HepG2 (cell line): ENCODE measurements around the gene ITGAE. TPM values are rescaled to one million over a fixed set of nuclear protein-coding genes. Genes with fewer than 3 reads are reported as not detected.

Experiments
- BCL6 ChIP-seq: IDR thresholded peaks from 2 replicates; pipeline ENCODE4 v1.6.1; 2016; ENCODE audit warnings: missing genetic modification reagents, missing compliant biosample characterization
- ISX ChIP-seq: sonication (generic); formaldehyde crosslinking; conservative IDR thresholded peaks from 2 replicates; pipeline ENCODE4 v1.5.0; 2020; ENCODE audit warnings: missing genetic modification reagents
- KDM4B ChIP-seq: sonication (generic); formaldehyde crosslinking; IDR thresholded peaks from 2 replicates; pipeline ENCODE4 v1.4.0; 2020; ENCODE audit warnings: missing genetic modification reagents
- KLF15 ChIP-seq: sonication (generic); formaldehyde crosslinking; IDR thresholded peaks from 2 replicates; pipeline ENCODE4 v1.8.1; 2023; ENCODE audit warnings: borderline replicate concordance, mild to moderate bottlenecking, inconsistent platforms, missing genetic modification reagents, mixed read lengths
- KLF16 ChIP-seq, 2 experiments: sonication (generic) in 1 of 2; formaldehyde crosslinking in 1 of 2; IDR thresholded peaks; 2 replicates each; pipeline versions ENCODE4 v1.6.1 to v1.8.0; 2016 to 2023; ENCODE audit warnings: missing genetic modification reagents in 2 of 2, missing compliant biosample characterization in 1 of 2
- KMT2B ChIP-seq: IDR thresholded peaks from 2 replicates; pipeline ENCODE4 v1.6.1; 2016; ENCODE audit warnings: missing genetic modification reagents, missing compliant biosample characterization
- MTF1 ChIP-seq: sonication (generic); formaldehyde crosslinking; IDR thresholded peaks from 2 replicates; pipeline ENCODE4 v1.5.0; 2020; ENCODE audit warnings: missing genetic modification reagents
- NCOA2 ChIP-seq: sonication (generic); formaldehyde crosslinking; IDR thresholded peaks from 2 replicates; pipeline ENCODE4 v1.8.0; 2022; ENCODE audit warnings: inconsistent platforms
- NCOA5 ChIP-seq: sonication (generic); formaldehyde crosslinking; IDR thresholded peaks from 2 replicates; pipeline ENCODE4 v1.4.0; 2020; ENCODE audit warnings: missing genetic modification reagents
- SP2 ChIP-seq: sonication (generic); formaldehyde crosslinking; IDR thresholded peaks from 2 replicates; pipeline ENCODE4 v1.5.1; 2020; ENCODE audit warnings: mild to moderate bottlenecking, missing genetic modification reagents
- TBX2 ChIP-seq: sonication (generic); formaldehyde crosslinking; IDR thresholded peaks from 2 replicates; pipeline ENCODE4 v1.5.0; 2020; ENCODE audit warnings: missing genetic modification reagents, mild to moderate bottlenecking, borderline replicate concordance
- TRIM24 ChIP-seq: sonication (generic); formaldehyde crosslinking; IDR thresholded peaks from 2 replicates; pipeline ENCODE4 v1.8.0; 2022; ENCODE audit warnings: mild to moderate bottlenecking, missing genetic modification reagents
- ZBTB20 ChIP-seq: sonication (generic); formaldehyde crosslinking; IDR thresholded peaks from 2 replicates; pipeline ENCODE4 v1.8.1; 2023; ENCODE audit warnings: missing genetic modification reagents, low read depth, mild to moderate bottlenecking, borderline replicate concordance
- ZFP36 ChIP-seq: fragments of 150-350 bp; IDR thresholded peaks from 2 replicates; pipeline ENCODE4 v1.6.1; 2018; ENCODE audit warnings: borderline replicate concordance, low read length, low read depth; ENCODE audit not compliant: partially characterized antibody
- ZFP37 ChIP-seq: sonication (generic); formaldehyde crosslinking; IDR thresholded peaks from 2 replicates; pipeline ENCODE4 v1.4.0; 2020; ENCODE audit warnings: missing genetic modification reagents, borderline replicate concordance
- ZNF570 ChIP-seq: sonication (generic); formaldehyde crosslinking; IDR thresholded peaks from 2 replicates; pipeline ENCODE4 v1.4.0; 2020; ENCODE audit warnings: mild to moderate bottlenecking, missing genetic modification reagents, borderline replicate concordance
- ZNF777 ChIP-seq: sonication (generic); formaldehyde crosslinking; IDR thresholded peaks from 2 replicates; pipeline ENCODE4 v1.4.0; 2020; ENCODE audit warnings: missing genetic modification reagents
- ZNF883 ChIP-seq: sonication (generic); formaldehyde crosslinking; IDR thresholded peaks from 2 replicates; pipeline ENCODE4 v1.5.1; 2020; ENCODE audit warnings: mild to moderate bottlenecking, missing genetic modification reagents; ENCODE audit errors: not compliant biosample characterization
- ZSCAN12 ChIP-seq: sonication (generic); formaldehyde crosslinking; IDR thresholded peaks from 2 replicates; pipeline ENCODE4 v1.9.0; 2021; ENCODE audit warnings: mild to moderate bottlenecking, missing genetic modification reagents
- polyA plus RNA-seq, 8 experiments: library from polyadenylated mRNA; depleted of rRNA in 3 of 8; stranded (reverse) in 7 of 8; unstranded in 1 of 8; fragments of >200 nt; fragmentation: Illumina TruSeq in 4 of 8; extraction: Trizol in 4 of 8; gene quantifications; 2 replicates each; pipeline versions ENCODE4 v1.2.1 to v1.2.3, GENCODE V29; 2011 to 2016; ENCODE audit warnings: low read depth in 4 of 8, missing spikeins in 1 of 8, mixed read lengths in 1 of 8; ENCODE audit not compliant: insufficient read depth in 1 of 8
- total RNA-seq, 5 experiments: library from RNA; depleted of rRNA; stranded (reverse); fragments of >200 nt; fragmentation: Illumina TruSeq; extraction: Trizol; gene quantifications; 2 replicates each; pipeline ENCODE4 v1.2.3, GENCODE V29; 2016; ENCODE audit warnings: low read depth in 1 of 5
- TF ChIP-seq, protein P1 (sequence below): sonication (generic); formaldehyde crosslinking; IDR thresholded peaks from 2 replicates; pipeline ENCODE4 v1.4.0; 2020; ENCODE audit warnings: missing genetic modification reagents
- TF ChIP-seq, protein P2 (sequence below): sonication (generic); formaldehyde crosslinking; IDR thresholded peaks from 2 replicates; pipeline ENCODE4 v1.5.1; 2020; ENCODE audit warnings: mild to moderate bottlenecking, missing genetic modification reagents
- TF ChIP-seq, protein P3 (sequence below): sonication (generic); formaldehyde crosslinking; IDR thresholded peaks from 2 replicates; pipeline ENCODE4 v1.5.0; 2020; ENCODE audit warnings: missing genetic modification reagents
- TF ChIP-seq, protein P4 (sequence below): sonication (generic); formaldehyde crosslinking; IDR thresholded peaks from 2 replicates; pipeline ENCODE4 v1.8.0; 2022; ENCODE audit warnings: missing genetic modification reagents, mild to moderate bottlenecking, borderline replicate concordance

Gene ITGAE
- total and polyA plus RNA-seq, 2 of the 13 experiments (the other 11 are each of a cell fraction or from before 2014, with no cell fraction given): 42.3 to 49.0 TPM

DNA sequence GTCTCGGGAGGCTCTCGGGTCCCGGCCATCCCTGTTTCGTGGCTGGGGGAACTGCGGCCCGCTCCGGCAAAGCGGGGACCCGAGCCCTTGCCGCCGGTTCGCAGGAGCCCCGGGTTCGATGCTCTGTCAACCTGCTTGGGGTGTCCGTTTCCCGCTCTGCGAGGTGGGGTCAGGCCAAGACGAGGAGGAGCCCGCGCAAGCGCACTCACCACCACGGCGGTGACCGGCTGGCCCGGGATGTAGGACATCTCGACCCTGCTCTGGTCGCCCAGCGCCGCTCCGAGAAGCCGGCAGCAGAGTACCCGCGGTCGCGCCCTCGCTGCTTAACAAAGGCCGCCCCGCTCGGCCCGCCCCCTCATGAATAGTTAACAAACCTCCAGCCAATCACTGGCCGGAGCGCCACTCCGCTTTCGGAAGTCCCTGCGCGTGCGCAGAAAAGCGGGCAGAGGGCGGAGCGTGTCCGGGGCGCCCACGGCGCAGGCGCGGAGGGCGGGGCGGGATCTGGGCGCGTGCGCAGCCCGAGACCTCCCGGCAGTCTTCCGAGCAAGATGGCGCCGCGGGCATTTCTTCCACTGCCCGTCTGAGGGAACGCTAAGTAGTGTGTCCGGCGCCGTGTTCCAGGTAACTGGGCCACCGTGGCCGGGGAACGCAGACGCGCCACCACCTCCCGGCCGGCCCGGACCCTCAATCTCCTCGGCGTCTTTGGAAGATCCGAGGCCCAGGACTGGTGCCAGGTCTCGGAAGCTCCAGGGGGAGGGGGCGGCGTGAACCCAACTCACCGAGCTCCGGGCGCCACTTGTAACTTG is 132.5 kb downstream of the ITGAE start, which contains the start of the genes EMC6 and TAX1BP3 (continued):
- TF ChIP-seq ZFP36 (no peak), KDM4B (CRISPR knock-in tag) (no peak; the same call in 1 of the 2 replicates), ZNF570 (no peak), ZFP37 (no peak; the same call in 1 of the 2 replicates), SP2 (no peak), ISX (CRISPR knock-in tag) (peak; percentile 89; the same call in 1 of the 2 replicates), BCL6 (CRISPR knock-in tag) (no peak), ZBTB20 (0 out of 2 replicates have a peak, but pooled peaks have one; percentile 58), KMT2B (CRISPR knock-in tag) (peak; percentile 61; the same call in 1 of the 2 replicates), TBX2 (CRISPR knock-in tag) (no peak), KLF15 (CRISPR knock-in tag) (0 out of 2 replicates have a peak, but pooled peaks have one; percentile 81), NCOA2 (CRISPR knock-in tag) (no peak), MTF1 (CRISPR knock-in tag) (peak; percentile 53; the same call in 1 of the 2 replicates), NCOA5 (CRISPR knock-in tag) (no peak), KLF16 (CRISPR knock-in tag; IDR thresholded peaks at IDR 0.05) (no peak; a peak in 1 of 4 replicates), ZSCAN12 (CRISPR knock-in tag) (peak; percentile 80; the same call in 1 of the 2 replicates), ZNF883 (CRISPR knock-in tag) (peak; percentile 46), TRIM24 (no peak), ZNF777 (CRISPR knock-in tag) (peak; percentile 76)
- TF ChIP-seq, protein P1, sequence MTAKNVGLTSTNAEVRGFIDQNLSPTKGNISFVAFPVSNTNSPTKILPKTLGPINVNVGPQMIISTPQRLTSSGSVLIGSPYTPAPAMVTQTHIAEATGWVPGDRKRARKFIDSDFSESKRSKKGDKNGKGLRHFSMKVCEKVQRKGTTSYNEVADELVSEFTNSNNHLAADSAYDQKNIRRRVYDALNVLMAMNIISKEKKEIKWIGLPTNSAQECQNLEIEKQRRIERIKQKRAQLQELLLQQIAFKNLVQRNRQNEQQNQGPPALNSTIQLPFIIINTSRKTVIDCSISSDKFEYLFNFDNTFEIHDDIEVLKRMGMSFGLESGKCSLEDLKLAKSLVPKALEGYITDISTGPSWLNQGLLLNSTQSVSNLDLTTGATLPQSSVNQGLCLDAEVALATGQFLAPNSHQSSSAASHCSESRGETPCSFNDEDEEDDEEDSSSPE (CRISPR knock-in tag): peak; percentile 70
- TF ChIP-seq, protein P2, sequence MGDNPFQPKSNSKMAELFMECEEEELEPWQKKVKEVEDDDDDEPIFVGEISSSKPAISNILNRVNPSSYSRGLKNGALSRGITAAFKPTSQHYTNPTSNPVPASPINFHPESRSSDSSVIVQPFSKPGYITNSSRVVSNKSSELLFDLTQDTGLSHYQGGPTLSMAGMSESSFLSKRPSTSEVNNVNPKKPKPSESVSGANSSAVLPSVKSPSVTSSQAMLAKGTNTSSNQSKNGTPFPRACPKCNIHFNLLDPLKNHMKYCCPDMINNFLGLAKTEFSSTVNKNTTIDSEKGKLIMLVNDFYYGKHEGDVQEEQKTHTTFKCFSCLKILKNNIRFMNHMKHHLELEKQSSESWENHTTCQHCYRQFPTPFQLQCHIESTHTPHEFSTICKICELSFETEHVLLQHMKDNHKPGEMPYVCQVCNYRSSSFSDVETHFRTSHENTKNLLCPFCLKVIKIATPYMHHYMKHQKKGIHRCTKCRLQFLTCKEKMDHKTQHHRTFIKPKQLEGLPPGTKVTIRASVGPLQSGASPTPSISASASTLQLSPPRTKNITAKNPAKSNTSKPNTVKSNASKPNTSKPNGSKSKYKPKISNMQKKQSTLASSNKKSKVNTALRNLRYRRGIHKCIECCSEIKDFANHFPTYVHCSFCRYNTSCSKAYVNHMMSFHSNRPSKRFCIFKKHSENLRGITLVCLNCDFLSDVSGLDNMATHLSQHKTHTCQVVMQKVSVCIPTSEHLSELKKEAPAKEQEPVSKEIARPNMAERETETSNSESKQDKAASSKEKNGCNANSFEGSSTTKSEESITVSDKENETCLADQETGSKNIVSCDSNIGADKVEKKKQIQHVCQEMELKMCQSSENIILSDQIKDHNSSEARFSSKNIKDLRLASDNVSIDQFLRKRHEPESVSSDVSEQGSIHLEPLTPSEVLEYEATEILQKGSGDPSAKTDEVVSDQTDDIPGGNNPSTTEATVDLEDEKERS (CRISPR knock-in tag): peak; percentile 42; the same call in 1 of the 2 replicates
- TF ChIP-seq, protein P3, sequence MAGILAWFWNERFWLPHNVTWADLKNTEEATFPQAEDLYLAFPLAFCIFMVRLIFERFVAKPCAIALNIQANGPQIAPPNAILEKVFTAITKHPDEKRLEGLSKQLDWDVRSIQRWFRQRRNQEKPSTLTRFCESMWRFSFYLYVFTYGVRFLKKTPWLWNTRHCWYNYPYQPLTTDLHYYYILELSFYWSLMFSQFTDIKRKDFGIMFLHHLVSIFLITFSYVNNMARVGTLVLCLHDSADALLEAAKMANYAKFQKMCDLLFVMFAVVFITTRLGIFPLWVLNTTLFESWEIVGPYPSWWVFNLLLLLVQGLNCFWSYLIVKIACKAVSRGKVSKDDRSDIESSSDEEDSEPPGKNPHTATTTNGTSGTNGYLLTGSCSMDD (CRISPR knock-in tag): 0 out of 2 replicates have a peak, but pooled peaks have one; percentile 13
- TF ChIP-seq, protein P4, sequence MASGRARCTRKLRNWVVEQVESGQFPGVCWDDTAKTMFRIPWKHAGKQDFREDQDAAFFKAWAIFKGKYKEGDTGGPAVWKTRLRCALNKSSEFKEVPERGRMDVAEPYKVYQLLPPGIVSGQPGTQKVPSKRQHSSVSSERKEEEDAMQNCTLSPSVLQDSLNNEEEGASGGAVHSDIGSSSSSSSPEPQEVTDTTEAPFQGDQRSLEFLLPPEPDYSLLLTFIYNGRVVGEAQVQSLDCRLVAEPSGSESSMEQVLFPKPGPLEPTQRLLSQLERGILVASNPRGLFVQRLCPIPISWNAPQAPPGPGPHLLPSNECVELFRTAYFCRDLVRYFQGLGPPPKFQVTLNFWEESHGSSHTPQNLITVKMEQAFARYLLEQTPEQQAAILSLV (CRISPR knock-in tag): peak; percentile 52; the same call in 1 of the 2 replicates
